ENCODE data around the gene E2F7.

E2F7 gene

GRCh38 chr12:77016606-77017005 lies 48.8 kb downstream of the E2F7 start:
- DNase-seq (ENCODE audit: low read depth), result no peak

- no peak for DNase-seq (ENCODE audit: low read depth)
Observed at GRCh38 chr12:77013091-77013490, 52.3 kb downstream of the E2F7 start.

- peak; percentile 56 for DNase-seq (ENCODE audit: low read depth)
Observed at GRCh38 chr12:77010691-77011548, 54.4 kb downstream of the E2F7 start.

GRCh38 chr12:77007476-77007875 lies 57.9 kb downstream of the E2F7 start:
- DNase-seq (ENCODE audit: low read depth), result no peak

- no peak for DNase-seq (ENCODE audit: low read depth)
Observed at GRCh38 chr12:77005611-77006098, 59.7 kb downstream of the E2F7 start.

GRCh38 chr12:77003914-77004313 lies 61.5 kb downstream of the E2F7 start:
- no peak for DNase-seq (ENCODE audit: low read depth)

DNA sequence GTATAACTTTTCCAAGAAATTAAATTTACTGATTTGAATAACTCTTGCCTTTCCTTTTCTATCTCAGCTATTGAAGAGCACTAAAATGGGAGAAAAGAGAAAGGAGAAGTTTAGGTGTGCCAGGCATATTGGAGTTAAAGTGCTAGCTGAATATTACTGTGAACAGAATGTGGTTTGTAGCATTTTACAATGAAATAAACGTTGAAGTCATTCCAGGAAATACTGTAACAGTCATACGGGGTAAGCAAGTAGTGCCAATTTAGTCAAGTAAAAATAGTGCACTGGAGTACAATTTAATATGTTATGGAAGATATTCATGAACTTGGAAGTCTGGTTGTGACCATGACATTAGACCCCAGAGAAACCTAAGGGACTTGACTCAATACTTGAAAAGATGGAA lies 62.1 kb downstream of the E2F7 start:
- no peak for DNase-seq (ENCODE audit: low read depth)

DNA sequence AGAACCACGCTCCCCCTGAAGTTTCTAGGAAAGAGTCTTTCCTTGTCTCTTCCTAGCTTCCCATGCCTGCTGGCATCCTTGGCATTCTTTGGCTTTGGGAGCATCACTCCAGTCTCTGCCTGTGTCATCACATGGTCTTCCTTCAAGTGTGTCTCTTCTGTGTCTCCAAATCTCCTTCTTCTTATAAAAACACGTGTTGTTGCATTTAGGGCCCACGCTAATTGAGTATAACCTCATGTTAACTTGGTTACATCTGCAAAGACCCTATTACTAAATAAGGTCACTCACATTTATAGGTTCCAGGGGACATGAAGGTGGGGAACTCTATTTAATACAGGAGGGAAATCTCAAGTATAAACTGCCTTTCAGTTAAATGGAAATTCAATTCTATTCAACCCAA lies 63.0 kb downstream of the E2F7 start:
- no peak for DNase-seq (ENCODE audit: low read depth)

GRCh38 chr12:77001276-77001675 lies 64.1 kb downstream of the E2F7 start:
- no peak for DNase-seq (ENCODE audit: low read depth)

GRCh38 chr12:76998908-76999556 lies 66.3 kb downstream of the E2F7 start:
- no peak for DNase-seq (ENCODE audit: low read depth)

GRCh38 chr12:76998386-76998785 lies 67.0 kb downstream of the E2F7 start:
- no peak for DNase-seq (ENCODE audit: low read depth)

DNA sequence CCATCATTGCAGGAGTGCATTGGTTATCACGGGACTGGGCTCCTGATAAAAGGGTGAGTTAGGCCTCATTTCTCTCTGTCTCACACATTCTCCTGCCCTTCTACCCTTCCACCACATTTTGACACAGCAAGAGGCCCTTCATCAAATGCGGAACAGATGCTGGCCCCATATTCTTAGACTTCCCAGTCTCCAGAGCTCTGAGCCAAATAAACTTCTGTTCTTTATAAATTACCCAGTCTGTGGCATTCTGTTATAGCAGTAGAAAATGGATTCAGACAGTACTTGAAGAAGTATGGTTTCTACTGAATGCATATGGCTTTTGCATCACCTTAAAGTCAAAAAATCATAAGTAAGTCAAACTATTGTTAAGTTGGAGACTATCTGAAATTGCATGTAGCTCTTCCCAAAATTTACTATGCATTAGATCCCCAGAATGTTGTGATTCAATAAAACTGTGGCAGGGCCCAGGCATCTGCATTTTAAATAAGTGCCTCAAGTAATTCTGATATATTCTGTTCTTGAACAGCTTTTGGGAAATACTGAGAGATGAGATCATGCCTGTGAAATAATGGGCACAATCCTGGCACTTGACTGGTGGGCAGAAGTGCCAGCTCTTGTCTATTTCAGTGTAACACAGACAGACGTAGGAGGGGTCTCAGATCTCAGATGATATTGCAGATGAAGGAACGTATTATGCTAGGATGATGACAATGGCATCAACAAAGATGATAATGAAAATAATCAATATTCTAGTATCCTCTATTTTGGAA lies 68.2 kb downstream of the E2F7 start:
- no peak for DNase-seq (ENCODE audit: low read depth)

GRCh38 chr12:76990716-76991115 lies 74.7 kb downstream of the E2F7 start:
- no peak for DNase-seq (ENCODE audit: low read depth)

DNA sequence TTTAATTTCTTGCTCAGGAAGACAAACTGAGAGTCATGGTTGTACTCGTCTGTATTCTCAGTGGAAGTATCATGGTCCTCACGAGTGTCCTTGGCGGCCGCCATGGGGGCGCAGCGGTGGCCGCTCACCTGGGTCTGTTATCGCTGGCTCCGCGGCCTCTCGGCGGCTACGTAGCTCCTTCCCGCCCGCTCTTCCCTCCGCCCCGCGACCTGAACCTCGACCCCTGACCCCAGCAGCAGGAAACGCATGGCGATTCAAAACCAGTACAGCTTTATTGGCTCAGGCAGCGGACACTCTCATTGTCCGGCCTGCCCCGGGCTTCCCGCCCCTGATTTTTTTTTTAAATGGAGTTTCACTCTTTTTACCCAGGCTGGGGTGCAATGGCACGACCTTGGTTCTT lies 80.8 kb downstream of the E2F7 start:
- DNase-seq (ENCODE audit: low read depth), result no peak

GRCh38 chr12:76983420-76983819 lies 81.9 kb downstream of the E2F7 start:
- DNase-seq (ENCODE audit: low read depth), result no peak

GRCh38 chr12:76980196-76980595 lies 85.2 kb downstream of the E2F7 start:
- no peak for DNase-seq (ENCODE audit: low read depth)

GRCh38 chr12:76976777-76977382 lies 88.5 kb downstream of the E2F7 start:
- no peak for DNase-seq (ENCODE audit: low read depth)

Measured in activated gamma-delta T cell treated with anti-CD3 and anti-CD28 coated beads, Interleukin-2, amount 50 U/mL, for 16 hours (primary cell).